Measurements from ENCODE around the gene CTNNA3. TPM values are rescaled to one million over a fixed set of nuclear protein-coding genes. Genes with fewer than 3 reads are reported as not detected.

The CTNNA3 gene
- total RNA-seq, 4 donors from 2014 or later = 1.5 to 9.8 (median 4.3) TPM

- Histone ChIP-seq H3K27ac (no peak overlapping the region), H3K4me3 (no peak overlapping the region), H3K4me1 (no peaks in the 10 kb centered on the region), H3K36me3 (no peaks in the 10 kb centered on the region), H3K9me3 (no peaks in the 10 kb centered on the region), H3K27me3 (no peaks in the 10 kb centered on the region)
- intact Hi-C loops (cut with DNase I; ENCODE audit: low total_unique reads) = no loop called here
- DNase-seq = no peak
- no peak for TF ChIP-seq POLR2A (IDR thresholded peaks at IDR 0.05)
- no peak for TF ChIP-seq CTCF (IDR thresholded peaks at IDR 0.05)
Observed at GRCh38 chr10:67151471-67151870, 544.5 kb downstream of the CTNNA3 start.

- no peak for DNase-seq
- no peaks in the 10 kb centered on the region for H3K36me3 ChIP-seq
- no peaks in the 10 kb centered on the region for H3K9me3 ChIP-seq
- no peak overlapping the region for H3K27ac ChIP-seq
- H3K27me3 ChIP-seq = no peaks in the 10 kb centered on the region
- H3K4me3 ChIP-seq = no peak overlapping the region
- no peaks in the 10 kb centered on the region for H3K4me1 ChIP-seq
- intact Hi-C loops (cut with DNase I; ENCODE audit: low total_unique reads) = no loop called here
- TF ChIP-seq POLR2A (IDR thresholded peaks at IDR 0.05) = no peak
- no peak for TF ChIP-seq CTCF (IDR thresholded peaks at IDR 0.05)
Observed at GRCh38 chr10:67144530-67144929, 551.5 kb downstream of the CTNNA3 start.

GRCh38 chr10:67141300-67141699 is 554.7 kb downstream of the CTNNA3 start:
- H3K36me3 ChIP-seq = no peaks in the 10 kb centered on the region
- intact Hi-C loops (cut with DNase I; ENCODE audit: low total_unique reads) = no loop called here
- no peaks in the 10 kb centered on the region for H3K4me1 ChIP-seq
- DNase-seq = no peak
- TF ChIP-seq POLR2A (IDR thresholded peaks at IDR 0.05) (no peak), CTCF (IDR thresholded peaks at IDR 0.05) (no peak)
- H3K27me3 ChIP-seq = no peaks in the 10 kb centered on the region
- H3K4me3 ChIP-seq = no peak overlapping the region
- H3K27ac ChIP-seq = no peak overlapping the region
- no peaks in the 10 kb centered on the region for H3K9me3 ChIP-seq

GRCh38 chr10:67140641-67141040 is 555.4 kb downstream of the CTNNA3 start:
- intact Hi-C loops (cut with DNase I; ENCODE audit: low total_unique reads) = no loop called here
- DNase-seq = no peak
- TF ChIP-seq CTCF (IDR thresholded peaks at IDR 0.05) (no peak), POLR2A (IDR thresholded peaks at IDR 0.05) (no peak)
- Histone ChIP-seq H3K27ac (no peak overlapping the region), H3K9me3 (no peaks in the 10 kb centered on the region), H3K4me3 (no peak overlapping the region), H3K27me3 (no peaks in the 10 kb centered on the region), H3K36me3 (no peaks in the 10 kb centered on the region), H3K4me1 (no peaks in the 10 kb centered on the region)

- no peak for DNase-seq
- Histone ChIP-seq H3K27me3 (no peaks in the 10 kb centered on the region), H3K27ac (no peak overlapping the region), H3K4me1 (no peaks in the 10 kb centered on the region), H3K4me3 (no peak overlapping the region), H3K9me3 (no peaks in the 10 kb centered on the region), H3K36me3 (no peaks in the 10 kb centered on the region)
- intact Hi-C loops (cut with DNase I; ENCODE audit: low total_unique reads) = no loop called here
- no peak for TF ChIP-seq POLR2A (IDR thresholded peaks at IDR 0.05)
- no peak for TF ChIP-seq CTCF (IDR thresholded peaks at IDR 0.05)
Observed at GRCh38 chr10:67127441-67127840, 568.6 kb downstream of the CTNNA3 start.

Measured in uterus (tissue), 4 donors.